ENCODE results near the gene AGMO.

AGMO gene

DNA sequence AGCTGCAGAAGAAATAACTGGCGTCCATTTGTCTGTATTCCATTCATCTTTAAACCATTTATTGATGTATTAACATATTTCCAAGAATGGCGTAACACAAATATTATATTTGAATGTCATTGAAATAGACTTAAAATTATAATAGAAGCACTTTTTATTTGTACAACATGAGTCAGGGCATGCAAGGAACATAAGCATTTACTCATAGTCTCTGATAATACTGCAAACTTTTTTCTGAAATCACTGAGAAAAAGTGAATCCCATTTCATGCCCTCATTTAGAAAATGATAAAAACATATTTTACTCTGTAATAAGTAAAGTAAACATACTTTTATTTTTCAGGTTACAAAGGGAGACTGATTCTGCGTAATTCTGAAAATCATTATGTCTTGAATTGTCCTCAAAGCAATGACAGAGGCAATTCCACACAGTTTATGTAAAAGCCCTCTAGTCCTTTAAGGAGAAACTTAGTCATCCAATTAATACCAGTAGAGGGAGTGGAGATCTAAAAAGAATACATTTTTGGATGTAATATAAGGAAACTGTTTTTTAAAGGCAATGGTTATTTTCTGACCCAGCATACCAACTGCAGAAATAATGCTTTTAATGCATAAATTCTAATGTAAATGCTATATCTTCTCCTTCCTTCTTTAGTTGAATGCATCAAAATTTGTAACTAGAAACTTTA is 58.1 kb downstream of the AGMO start:
- DNase-seq (ENCODE audit: low read depth in 2 of 2), result no peak

- no peak for DNase-seq (ENCODE audit: low read depth in 2 of 2)
These were observed 63.4 kb downstream of the AGMO start for GRCh38 chr7:15498465-15498864.

- no peak for DNase-seq (ENCODE audit: low read depth in 2 of 2)
These were observed 66.6 kb downstream of the AGMO start for GRCh38 chr7:15495170-15495569.

DNA sequence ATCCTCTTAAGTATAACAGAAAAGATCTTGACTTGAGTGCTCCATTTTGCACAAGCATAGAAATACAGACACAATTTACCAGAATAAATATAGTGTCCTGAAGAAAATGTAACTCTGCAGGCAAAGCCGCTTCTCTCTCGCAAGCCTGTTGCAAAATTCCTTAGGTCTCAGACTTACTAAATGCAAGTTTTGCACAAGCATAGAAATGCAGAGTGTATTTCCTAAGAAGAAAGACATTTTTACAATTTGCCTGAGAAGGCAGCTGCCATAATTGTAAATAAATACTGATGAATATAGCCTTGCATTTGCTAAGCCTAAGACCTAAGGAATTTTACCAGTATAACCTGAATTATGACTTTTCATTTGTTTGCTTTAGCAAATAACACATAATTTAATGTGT is 67.1 kb downstream of the AGMO start:
- no peak for DNase-seq (ENCODE audit: low read depth in 2 of 2)

- no peak for DNase-seq (ENCODE audit: low read depth in 2 of 2)
These were observed 70.5 kb downstream of the AGMO start for GRCh38 chr7:15491361-15491760.

- DNase-seq (ENCODE audit: low read depth in 2 of 2), result no peak
These were observed 71.5 kb downstream of the AGMO start for GRCh38 chr7:15490291-15490690.

DNA sequence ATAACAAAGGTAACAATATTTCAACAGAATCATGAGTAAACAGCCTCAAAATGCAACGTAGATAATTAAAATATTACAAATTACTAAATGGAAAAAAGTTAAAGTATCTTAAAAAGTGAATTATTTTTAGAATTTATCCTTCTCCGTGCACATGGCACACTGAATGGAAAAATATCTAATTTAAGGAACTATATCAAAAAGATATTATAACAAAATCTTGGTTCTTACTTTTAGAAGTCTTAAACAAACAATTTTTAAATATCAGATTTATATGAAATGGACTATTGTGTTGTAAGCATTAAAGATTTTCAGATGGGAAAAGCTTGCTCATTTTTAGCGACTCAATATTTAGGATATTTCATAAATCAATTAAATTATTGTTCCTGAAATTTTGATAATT is 72.0 kb downstream of the AGMO start:
- no peak for DNase-seq (ENCODE audit: low read depth in 2 of 2)

GRCh38 chr7:15489383-15489782 is 72.4 kb downstream of the AGMO start:
- DNase-seq (ENCODE audit: low read depth in 2 of 2), result no peak

- DNase-seq (ENCODE audit: low read depth in 2 of 2), result no peak
These were observed 73.4 kb downstream of the AGMO start for GRCh38 chr7:15488401-15488800.

DNA sequence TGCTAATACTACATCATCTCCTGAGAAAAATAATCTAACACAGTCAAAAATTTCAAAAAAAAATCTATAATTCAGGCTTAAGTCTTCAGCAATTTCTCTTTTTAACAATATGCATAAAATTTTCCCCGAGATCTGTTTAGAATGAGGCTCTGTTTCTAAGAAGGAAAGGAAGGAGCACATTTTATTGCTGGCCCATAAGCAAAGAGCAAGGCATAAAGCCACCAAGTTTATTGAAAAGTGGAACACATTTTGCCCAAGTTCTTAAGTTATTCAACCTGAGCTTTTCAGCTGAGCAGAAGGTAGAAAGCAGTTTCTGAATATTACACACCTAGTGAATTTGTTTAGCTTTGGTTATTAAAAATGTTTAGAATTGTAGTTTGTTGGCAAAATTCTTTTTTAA is 73.9 kb downstream of the AGMO start:
- DNase-seq (ENCODE audit: low read depth in 2 of 2), result no peak

DNA sequence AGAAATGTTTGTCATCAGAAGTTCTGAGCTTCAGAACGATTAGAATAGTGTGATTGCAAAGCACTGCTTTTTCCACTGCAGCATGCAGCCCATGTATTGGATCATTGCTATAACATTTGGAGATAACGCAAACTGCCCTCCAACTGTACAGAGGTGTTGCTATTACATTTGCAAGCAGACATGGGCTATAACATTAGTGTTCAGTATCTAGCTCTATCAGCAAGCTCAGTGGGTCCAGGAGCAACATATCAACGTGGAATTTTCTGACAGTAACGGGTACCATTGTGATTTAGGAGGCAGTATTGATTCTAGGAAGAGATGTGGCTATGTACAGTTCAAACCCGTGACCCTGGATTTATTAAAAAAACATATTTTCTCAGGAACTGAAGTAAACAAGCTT is 75.8 kb downstream of the AGMO start:
- no peak for DNase-seq (ENCODE audit: low read depth in 2 of 2)

DNA sequence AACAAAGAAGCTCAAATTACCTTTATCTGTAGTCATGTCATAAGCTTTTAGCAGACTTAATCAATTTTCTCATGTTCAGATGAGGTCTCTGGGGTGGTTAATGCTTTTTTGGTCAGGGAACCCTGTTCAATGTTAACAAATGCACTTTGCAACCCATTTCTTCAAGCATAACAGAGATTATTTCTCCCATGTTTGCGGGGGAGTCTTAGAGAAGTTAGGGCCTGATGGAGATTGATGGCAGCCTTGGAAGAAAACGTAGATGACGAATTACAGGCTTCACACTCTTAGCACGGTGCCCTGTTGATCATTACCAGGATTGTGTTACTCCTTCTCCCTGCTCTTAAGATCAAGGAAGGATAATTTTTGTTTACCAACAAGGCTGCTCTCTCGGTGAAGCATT is 76.4 kb downstream of the AGMO start:
- DNase-seq (ENCODE audit: low read depth in 2 of 2), result no peak

- no peak for DNase-seq (ENCODE audit: low read depth in 2 of 2)
These were observed 80.7 kb downstream of the AGMO start for GRCh38 chr7:15481132-15481531.

- DNase-seq (ENCODE audit: low read depth in 2 of 2), result no peak
These were observed 83.4 kb downstream of the AGMO start for GRCh38 chr7:15478401-15478800.

DNA sequence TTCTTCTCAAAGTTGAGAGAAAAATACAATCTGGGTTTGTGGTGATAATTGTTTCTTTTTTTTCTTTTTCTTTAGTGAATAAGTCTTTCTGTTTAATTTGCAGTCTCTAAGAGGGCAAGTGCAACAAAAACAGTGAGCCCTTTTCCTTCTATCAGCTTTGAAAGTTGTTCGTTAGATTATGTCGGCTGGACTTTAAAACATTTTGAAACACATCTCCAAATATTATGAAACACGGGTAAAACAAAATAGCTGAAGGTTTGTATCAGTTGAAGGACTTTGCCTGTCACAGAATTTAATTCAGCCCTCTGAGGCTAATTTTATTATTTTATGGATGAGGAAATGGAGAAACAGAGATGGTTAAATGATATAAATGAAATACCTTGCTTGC is 85.3 kb downstream of the AGMO start:
- no peak for DNase-seq (ENCODE audit: low read depth in 2 of 2)

DNA sequence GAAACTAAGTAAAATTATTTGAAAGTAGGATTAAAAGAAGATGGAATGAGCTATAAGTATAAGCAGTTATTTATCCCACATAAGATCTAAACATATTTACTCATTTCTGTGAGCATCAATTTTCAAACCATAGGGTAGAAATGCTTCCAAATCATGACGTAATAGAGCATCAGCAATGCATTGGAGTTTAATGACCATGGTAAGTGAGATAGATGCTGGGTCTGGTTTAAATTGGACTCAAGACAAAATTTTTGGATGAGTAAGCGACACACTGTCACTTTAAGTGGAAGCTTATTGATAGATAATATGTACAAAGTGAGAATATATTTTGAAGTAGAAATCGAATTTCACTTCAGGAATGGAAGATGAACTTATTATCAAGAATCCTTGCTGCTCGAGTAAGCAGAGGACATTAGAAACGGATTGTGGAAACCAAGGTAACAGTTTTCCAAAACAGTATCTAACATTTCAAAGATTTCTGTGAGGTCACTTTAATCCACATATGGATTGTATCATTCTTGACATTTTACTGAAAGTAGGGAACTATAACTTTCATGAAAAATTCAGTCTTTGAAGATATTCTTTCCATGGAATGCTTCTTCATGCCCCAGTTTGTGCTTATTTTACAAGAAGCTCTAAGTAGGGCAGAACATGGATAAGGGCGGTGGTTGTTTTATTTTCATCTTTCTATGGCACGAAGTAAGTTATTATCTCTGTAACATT is 85.8 kb downstream of the AGMO start:
- no peak for DNase-seq (ENCODE audit: low read depth in 2 of 2)

- no peak for DNase-seq (ENCODE audit: low read depth in 2 of 2)
These were observed 90.2 kb downstream of the AGMO start for GRCh38 chr7:15471669-15471950.

- no peak for DNase-seq (ENCODE audit: low read depth in 2 of 2)
These were observed 90.8 kb downstream of the AGMO start for GRCh38 chr7:15470825-15471668.

DNA sequence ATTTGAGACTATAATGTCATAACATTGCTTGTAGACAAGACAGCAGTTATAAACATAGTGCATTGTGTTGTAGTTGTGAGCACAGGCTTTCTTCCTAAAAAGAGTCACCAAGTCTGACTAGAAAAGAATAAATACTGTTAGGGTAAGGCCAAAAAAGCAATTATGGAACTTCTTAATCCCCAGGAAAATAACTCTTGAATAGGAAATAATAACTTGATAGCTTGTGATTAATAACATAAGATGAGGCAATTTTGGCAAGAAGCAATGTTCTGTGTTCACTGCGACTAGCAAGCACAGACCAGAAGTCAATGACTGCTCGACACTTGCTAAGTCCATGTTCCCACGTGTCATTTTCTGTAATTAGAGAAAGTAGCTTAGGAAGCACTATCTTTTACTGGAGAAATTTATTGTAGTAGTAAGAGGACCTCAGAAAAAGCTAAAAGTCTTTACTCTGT is 97.1 kb downstream of the AGMO start:
- DNase-seq (ENCODE audit: low read depth in 2 of 2), result no peak

GRCh38 chr7:15463801-15464666 is 97.8 kb downstream of the AGMO start:
- DNase-seq (ENCODE audit: low read depth in 2 of 2), result no peak

DNA sequence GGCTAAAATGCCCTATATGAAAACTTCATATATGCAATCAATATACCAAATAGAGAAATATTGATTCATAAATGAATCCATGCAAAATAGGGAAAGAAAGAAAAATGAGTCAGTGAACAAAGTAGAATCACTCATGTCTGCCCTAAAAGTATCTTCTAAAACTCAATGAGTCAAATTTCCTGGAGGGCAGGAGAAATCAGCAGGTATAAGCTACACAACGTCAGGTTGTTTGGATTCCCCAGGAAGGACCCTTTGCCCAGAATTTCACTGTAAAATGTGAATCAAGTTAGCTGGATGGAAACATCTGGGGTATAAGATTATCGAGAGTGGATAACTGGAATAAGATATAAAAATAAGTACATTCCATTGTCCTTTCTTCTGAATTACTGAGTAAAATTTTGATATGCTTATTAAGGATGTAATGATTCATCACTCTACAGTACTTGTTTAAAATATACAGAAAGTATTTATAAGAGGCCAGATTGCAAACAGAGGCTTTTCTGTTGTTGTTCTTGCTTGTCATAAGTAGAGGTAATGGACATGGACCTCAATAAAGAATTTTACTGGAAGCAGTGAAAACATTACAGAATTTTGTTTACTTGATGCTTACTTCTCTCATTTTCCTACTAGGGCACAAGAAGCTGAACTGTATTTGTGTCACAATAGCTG is 99.0 kb downstream of the AGMO start:
- no peak for DNase-seq (ENCODE audit: low read depth in 2 of 2)

Measured in stimulated activated CD4-positive, alpha-beta T cell treated with anti-CD3 and anti-CD28 coated beads, Interleukin-1b, Interleukin-23, amount 100 ng/mL, for 1 hour (primary cell).